ENCODE results near the gene BPGM. TPM values are rescaled to one million over a fixed set of nuclear protein-coding genes. Genes with fewer than 3 reads are reported as not detected.
A peak's percentile ranks its signal among the peaks of the same experiment; 100 is the strongest.

Gene BPGM
- total and polyA plus RNA-seq, 7 donors, result 10.1 to 55.7 (median 14.9) TPM

DNA sequence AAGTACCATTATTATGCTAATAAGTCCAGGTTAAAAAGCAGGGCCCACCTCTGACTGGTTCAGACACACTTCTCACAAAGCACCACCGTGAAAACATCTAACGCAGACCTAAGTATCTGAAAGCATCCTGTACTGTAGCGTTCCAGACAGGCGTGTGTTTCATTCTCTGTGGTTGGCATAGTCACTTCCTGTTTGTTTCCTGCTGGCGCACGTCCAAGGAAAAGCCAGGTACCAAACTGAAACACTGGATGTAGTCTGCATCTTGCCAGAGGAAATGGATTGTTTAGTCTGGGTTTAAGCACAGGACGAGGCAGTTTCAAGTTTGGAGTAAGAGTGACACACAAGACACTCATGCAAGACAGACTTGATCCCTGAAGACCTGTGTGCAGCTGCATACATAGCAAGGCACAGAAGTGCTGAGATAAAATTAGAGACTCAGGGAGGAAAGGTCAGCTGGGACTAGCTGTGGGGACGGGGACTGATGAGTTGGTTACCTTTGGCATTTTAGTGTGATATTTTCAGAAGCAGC lies 23.3 kb downstream of the BPGM start:
- H3K27me3 ChIP-seq (ENCODE audit: insufficient read depth in 3 of 3, low read length in 2 of 3), result no peaks in the 10 kb centered on the region
- H3K27ac ChIP-seq, result peak overlapping the region; percentile 63
- no peaks in the 10 kb centered on the region for H3K9me3 ChIP-seq
- 12 to 20% (median 13%) methylated on average over 8 of the region's 8 CpGs for WGBS, 3 donors
- peak; percentile 37 to 68 for DNase-seq
- peak overlapping the region; percentile 5 for H3K4me3 ChIP-seq
- peak; percentile 64 to 96 (median 88) for ATAC-seq
- TF ChIP-seq CTCF (IDR thresholded peaks at IDR 0.05), result no peak
- peaks cover 27% of the 10 kb centered on the region for H3K4me1 ChIP-seq
- intact Hi-C loops (cut with DNase I), result loop anchor here in 1 of 2 donors (10.0 kb wide), 1 partner anchor 505 kb away; the partner anchor contains the start of gene CYREN
- peaks cover 0 to 2% of the 10 kb centered on the region in 2 donors for H3K36me3 ChIP-seq (ENCODE audit: insufficient read depth in 1 of 2, low read depth in 1 of 2)

GRCh38 chr7:134671609-134672008 lies 25.0 kb downstream of the BPGM start:
- 98 to 100% (median 100%) methylated on average over 1 of the region's 1 CpG for WGBS, 3 donors
- no peak for DNase-seq
- Histone ChIP-seq H3K4me1 (peaks cover 23% of the 10 kb centered on the region), H3K9me3 (no peaks in the 10 kb centered on the region), H3K36me3 (ENCODE audit: insufficient read depth in 1 of 2, low read depth in 1 of 2) (peaks cover 0 to 2% of the 10 kb centered on the region in 2 donors), H3K4me3 (no peak overlapping the region), H3K27ac (no peak overlapping the region), H3K27me3 (ENCODE audit: insufficient read depth in 3 of 3, low read length in 2 of 3) (no peaks in the 10 kb centered on the region)
- ATAC-seq, result no peak
- no peak for TF ChIP-seq CTCF (IDR thresholded peaks at IDR 0.05)
- intact Hi-C loops (cut with DNase I), result loop anchor here in 1 of 2 donors (10.0 kb wide), 1 partner anchor 503 kb away; the partner anchor contains the start of gene CYREN

- peaks cover 8% of the 10 kb centered on the region for H3K4me1 ChIP-seq
- intact Hi-C loops (cut with DNase I), result loop anchor here in 1 of 2 donors (10.0 kb wide), 1 partner anchor 500 kb away; the partner anchor contains the start of gene CYREN
- no peaks in the 10 kb centered on the region for H3K27me3 ChIP-seq (ENCODE audit: insufficient read depth in 3 of 3, low read length in 2 of 3)
- H3K36me3 ChIP-seq (ENCODE audit: insufficient read depth in 1 of 2, low read depth in 1 of 2), result peaks cover 2 to 11% of the 10 kb centered on the region in 2 donors
- H3K4me3 ChIP-seq, result no peak overlapping the region
- no peak overlapping the region for H3K27ac ChIP-seq
- no peak for TF ChIP-seq CTCF (IDR thresholded peaks at IDR 0.05)
- no peak for DNase-seq
- H3K9me3 ChIP-seq, result no peaks in the 10 kb centered on the region
- no peak for ATAC-seq
Observed at GRCh38 chr7:134674424-134674823, 27.8 kb downstream of the BPGM start.

- no peak overlapping the region for H3K4me3 ChIP-seq
- no peaks in the 10 kb centered on the region for H3K9me3 ChIP-seq
- WGBS, 3 donors, result 69 to 78% (median 73%) methylated on average over 1 of the region's 1 CpG
- H3K27me3 ChIP-seq (ENCODE audit: insufficient read depth in 3 of 3, low read length in 2 of 3), result no peaks in the 10 kb centered on the region
- intact Hi-C loops (cut with DNase I), result loop anchor here in 1 of 2 donors (10.0 kb wide), 1 partner anchor 498 kb away; the partner anchor contains the start of gene CYREN
- DNase-seq, result no peak
- no peak for TF ChIP-seq CTCF (IDR thresholded peaks at IDR 0.05)
- ATAC-seq, result no peak
- peaks cover 2 to 24% of the 10 kb centered on the region in 2 donors for H3K36me3 ChIP-seq (ENCODE audit: insufficient read depth in 1 of 2, low read depth in 1 of 2)
- H3K27ac ChIP-seq, result no peak overlapping the region
- H3K4me1 ChIP-seq, result no peaks in the 10 kb centered on the region
Observed at GRCh38 chr7:134676743-134677142, 30.1 kb downstream of the BPGM start.

Measured in psoas muscle (tissue), 8 donors.